Mesendoderm (in vitro differentiated cells): Measurements from ENCODE around the gene GOLGA3. TPM values are rescaled to one million over a fixed set of nuclear protein-coding genes. Genes with fewer than 3 reads are reported as not detected.

Experiments used
- DNase-seq: peaks from one replicate; pipeline ENCODE4 v3.0.0; 2013
- H2AK5ac ChIP-seq: 2 replicates; pipeline ENCODE4 v1.6.1; 2013; ENCODE audit warnings: low read length, inconsistent platforms
- H2BK120ac ChIP-seq: 2 replicates; pipeline ENCODE4 v1.6.1; 2013; ENCODE audit warnings: low read depth, mild to moderate bottlenecking, low read length, moderate library complexity, mixed read lengths
- H2BK15ac ChIP-seq: replicated peaks from 2 replicates; pipeline ENCODE4 v1.6.1; 2013; ENCODE audit warnings: low read depth, mild to moderate bottlenecking, moderate library complexity
- H2BK5ac ChIP-seq: 2 replicates; pipeline ENCODE4 v1.6.1; 2013; ENCODE audit warnings: low read length, inconsistent platforms
- H3K18ac ChIP-seq: 2 replicates; pipeline ENCODE4 v1.6.1; 2013; ENCODE audit warnings: mild to moderate bottlenecking, low read length, mixed read lengths
- H3K23ac ChIP-seq: one replicate; pipeline ENCODE4 v1.6.1; 2013; ENCODE audit warnings: low read length
- H3K27ac ChIP-seq: 2 replicates; pipeline ENCODE4 v1.5.1; 2013; ENCODE audit warnings: low read depth, mild to moderate bottlenecking, inconsistent platforms, low read length, moderate library complexity
- H3K27me3 ChIP-seq: 2 replicates; pipeline ENCODE4 v1.6.1; 2013; ENCODE audit warnings: low read length, control low read depth, mild to moderate bottlenecking, inconsistent platforms; ENCODE audit not compliant: insufficient read depth, poor library complexity
- H3K36me3 ChIP-seq: 2 replicates; pipeline ENCODE4 v1.6.1; 2013; ENCODE audit warnings: low read length, inconsistent platforms; ENCODE audit not compliant: control insufficient read depth, insufficient read depth
- H3K4ac ChIP-seq: one replicate; pipeline ENCODE4 v1.6.1; 2013; ENCODE audit warnings: low read depth, mild to moderate bottlenecking, low read length, moderate library complexity
- H3K4me1 ChIP-seq: 2 replicates; pipeline ENCODE4 v1.6.1; 2013; ENCODE audit warnings: low read depth, low read length, inconsistent platforms; ENCODE audit not compliant: control insufficient read depth
- H3K4me2 ChIP-seq: 2 replicates; pipeline ENCODE4 v1.6.1; 2013; ENCODE audit warnings: low read length
- H3K4me3 ChIP-seq: 2 replicates; pipeline ENCODE4 v1.5.1; 2013; ENCODE audit warnings: mild to moderate bottlenecking, low read length
- H3K56ac ChIP-seq: one replicate; pipeline ENCODE4 v1.6.1; 2013; ENCODE audit warnings: low read length
- H3K79me1 ChIP-seq: 2 replicates; pipeline ENCODE4 v1.6.1; 2013; ENCODE audit warnings: low read length, inconsistent platforms
- H3K79me2 ChIP-seq: 2 replicates; pipeline ENCODE4 v1.6.1; 2013; ENCODE audit warnings: mild to moderate bottlenecking, low read length; ENCODE audit not compliant: control insufficient read depth, insufficient read depth
- H3K9ac ChIP-seq: 2 replicates; pipeline ENCODE4 v1.6.1; 2013; ENCODE audit warnings: low read length, inconsistent platforms
- H4K5ac ChIP-seq: one replicate; pipeline ENCODE4 v1.6.1; 2013; ENCODE audit warnings: low read length
- H4K8ac ChIP-seq: one replicate; pipeline ENCODE4 v1.6.1; 2013; ENCODE audit warnings: low read depth, mild to moderate bottlenecking, control low read depth, low read length, moderate library complexity
- WGBS: extraction: QIAGEN DNeasy Blood & Tissue Kit; methylation state at CpG from one replicate; pipeline ENCODE4 v1.1.7; 2013; ENCODE audit warnings: low lambda C conversion rate, missing lambda C conversion rate; ENCODE audit not compliant: insufficient coverage; ENCODE audit errors: extremely low coverage; 5-methylcytosine and 5-hydroxymethylcytosine counted together
- small RNA-seq: library from polyadenylated mRNA; stranded (forward); fragments of <200 nt; extraction: miRNeasy Mini kit (QIAGEN cat#:217004); gene quantifications from one replicate; pipeline ENCODE3, GENCODE V24; 2013; ENCODE audit not compliant: insufficient read depth

The GOLGA3 gene

DNA sequence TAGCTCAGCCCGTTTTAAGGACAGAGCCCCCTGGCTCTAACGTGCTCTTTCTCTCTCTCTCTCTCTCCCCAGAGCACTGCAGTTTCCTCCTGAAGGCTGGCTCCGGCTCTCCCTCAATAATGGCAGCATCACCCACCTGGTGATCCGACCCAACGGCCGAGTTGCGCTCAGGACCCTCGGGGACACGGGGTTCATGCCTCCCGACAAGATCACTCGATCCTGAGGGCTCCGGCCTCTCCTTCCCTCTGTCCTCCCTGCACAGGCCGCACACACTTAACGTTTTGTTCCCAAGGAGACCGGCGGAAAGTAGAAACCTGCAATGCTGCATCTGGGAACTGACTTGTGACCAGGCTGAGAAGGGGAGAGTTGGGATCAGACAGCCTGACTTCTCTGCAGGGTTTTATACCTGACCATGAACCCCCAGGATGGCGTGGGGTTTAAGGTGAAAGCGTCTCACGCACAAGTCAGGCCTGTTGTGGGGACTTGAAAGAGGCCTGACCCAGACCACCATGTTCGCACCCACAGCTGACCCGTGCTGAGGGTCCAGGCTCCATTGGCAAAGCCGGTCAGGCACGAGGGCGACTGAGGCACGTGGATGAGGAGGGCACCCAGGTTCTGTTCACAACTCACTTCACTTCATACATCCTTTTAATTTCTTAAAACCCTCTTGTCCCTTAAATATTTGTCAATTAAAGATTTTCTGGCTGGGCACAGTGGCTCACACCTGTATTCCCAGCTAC lies 107.9 kb downstream of the GOLGA3 start:
- H3K4me3 ChIP-seq, result no peak overlapping the region

DNA sequence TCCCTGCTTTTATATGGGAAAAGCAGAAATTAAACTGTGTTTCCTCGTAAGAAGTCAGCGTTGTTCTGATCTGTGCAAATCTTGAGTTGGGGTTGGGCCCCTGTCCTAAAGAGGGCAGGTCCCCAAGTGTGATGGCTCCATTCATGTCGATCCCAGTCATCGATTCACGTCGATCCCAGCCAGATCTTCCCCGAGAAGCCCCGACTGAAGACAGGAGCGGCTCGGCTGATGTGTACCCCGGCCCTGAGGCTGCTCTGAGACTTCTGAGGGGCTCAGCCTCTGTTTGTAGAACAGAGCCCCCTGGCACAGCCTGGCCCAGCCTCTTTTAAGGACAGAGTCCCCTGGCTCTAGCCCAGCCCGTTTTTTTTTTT lies 108.7 kb downstream of the GOLGA3 start:
- no CpG with 5 or more reads among the region's 12 CpGs for WGBS
- no peak overlapping the region for H3K23ac ChIP-seq
- no peak overlapping the region for H3K27ac ChIP-seq

More for the DNA sequence above, 107.9 kb downstream of the GOLGA3 start:
- Histone ChIP-seq H3K27me3 (no peaks in the 10 kb centered on the region), H3K56ac (no peak overlapping the region), H3K27ac (no peak overlapping the region), H4K5ac (no peak overlapping the region), H3K4me2 (no peak overlapping the region), H3K36me3 (peaks cover 23% of the 10 kb centered on the region), H3K79me1 (no peaks in the 10 kb centered on the region), H3K4me1 (no peaks in the 10 kb centered on the region), H2BK5ac (no peak overlapping the region), H3K4ac (no peak overlapping the region), H2BK15ac (no peak overlapping the region), H3K18ac (no peak overlapping the region), H4K8ac (no peak overlapping the region), H2BK120ac (no peak overlapping the region), H3K79me2 (no peaks in the 10 kb centered on the region), H3K9ac (no peak overlapping the region), H3K23ac (no peak overlapping the region), H2AK5ac (no peak overlapping the region)
- WGBS, result no CpG with 5 or more reads among the region's 25 CpGs
- DNase-seq, result no peak

DNA sequence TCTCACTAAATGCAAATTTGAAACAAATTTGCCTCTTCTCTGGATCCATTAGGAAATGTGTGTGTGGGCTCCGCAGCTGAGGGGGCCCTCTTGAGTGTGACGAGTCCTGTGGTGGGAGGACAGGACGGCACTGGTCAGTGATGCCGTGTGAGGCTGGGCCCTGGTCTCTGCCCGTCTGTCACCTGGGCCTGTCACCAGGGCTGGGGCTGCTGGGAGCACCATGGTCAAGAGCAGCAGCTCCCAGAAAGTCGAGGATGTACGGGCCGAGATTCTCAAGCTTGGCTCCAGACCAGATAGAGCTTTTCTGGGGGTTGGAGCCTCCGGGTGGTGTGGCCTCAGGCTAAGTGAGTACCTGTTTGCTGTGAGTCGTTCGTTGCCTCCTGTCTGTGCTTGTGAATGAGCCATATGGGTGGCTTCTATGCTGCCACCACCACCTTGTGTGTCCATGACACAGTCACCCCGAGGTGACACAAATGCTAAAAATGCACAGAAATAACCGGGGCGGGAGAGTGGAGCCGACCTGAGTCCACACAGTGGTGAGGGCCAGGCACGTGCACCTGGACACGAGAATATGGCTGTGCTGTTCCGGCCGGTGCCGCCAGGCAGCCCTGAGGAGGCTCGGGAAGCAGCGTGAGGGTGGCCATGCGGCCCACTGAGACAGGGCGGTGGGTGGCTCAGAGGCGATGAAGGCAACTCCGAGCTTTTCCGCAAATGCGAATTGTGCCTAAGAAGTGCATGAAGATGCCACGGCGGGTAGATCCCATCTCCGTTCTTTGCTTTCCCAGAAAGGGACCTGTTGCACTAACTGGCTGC lies 109.3 kb downstream of the GOLGA3 start:
- Histone ChIP-seq H3K9ac (no peak overlapping the region), H2BK120ac (no peak overlapping the region), H3K4me1 (no peaks in the 10 kb centered on the region), H3K79me1 (peaks cover 2% of the 10 kb centered on the region), H3K23ac (no peak overlapping the region), H3K27me3 (no peaks in the 10 kb centered on the region), H2BK5ac (no peak overlapping the region), H3K36me3 (peaks cover 25% of the 10 kb centered on the region), H3K27ac (no peak overlapping the region), H3K56ac (no peak overlapping the region), H4K8ac (no peak overlapping the region), H2BK15ac (no peak overlapping the region), H4K5ac (no peak overlapping the region), H3K79me2 (peaks cover 5% of the 10 kb centered on the region), H3K4me3 (no peak overlapping the region), H3K18ac (no peak overlapping the region), H3K4me2 (no peak overlapping the region), H2AK5ac (no peak overlapping the region), H3K4ac (no peak overlapping the region)
- no peak for DNase-seq
- no CpG with 5 or more reads among the region's 31 CpGs for WGBS

More for the DNA sequence above, 108.7 kb downstream of the GOLGA3 start:
- H2BK5ac ChIP-seq, result no peak overlapping the region
- H4K8ac ChIP-seq, result no peak overlapping the region
- no peak overlapping the region for H2BK120ac ChIP-seq
- no peak overlapping the region for H3K9ac ChIP-seq
- no peak overlapping the region for H2BK15ac ChIP-seq
- H3K18ac ChIP-seq, result no peak overlapping the region
- H3K4me2 ChIP-seq, result no peak overlapping the region
- no peak overlapping the region for H4K5ac ChIP-seq
- no peak overlapping the region for H3K4ac ChIP-seq
- H3K27me3 ChIP-seq, result no peaks in the 10 kb centered on the region
- no peak overlapping the region for H2AK5ac ChIP-seq
- H3K79me1 ChIP-seq, result no peaks in the 10 kb centered on the region
- H3K36me3 ChIP-seq, result peaks cover 21% of the 10 kb centered on the region
- H3K4me3 ChIP-seq, result no peak overlapping the region
- no peak overlapping the region for H3K56ac ChIP-seq
- no peaks in the 10 kb centered on the region for H3K79me2 ChIP-seq
- no peak for DNase-seq
- no peaks in the 10 kb centered on the region for H3K4me1 ChIP-seq

Small RNA genes lying within 50 kb of the gene (small RNA-seq; reads per million reads assigned to genes)
- gene RNA5SP379, result not detected
